GM12873 (cell line): Measurements from ENCODE around the gene PWWP2A.

Source experiments
- CTCF ChIP-seq: IDR thresholded peaks from 2 replicates; pipeline ENCODE4 v1.5.1; 2012; ENCODE audit warnings: low read depth, mild to moderate bottlenecking, moderate library complexity, low read length, control low read depth; ENCODE audit not compliant: insufficient read depth; ENCODE audit errors: missing control alignments

Gene PWWP2A

GRCh38 chr5:160082614-160083500, 36.4 kb downstream of the PWWP2A start:
- TF ChIP-seq CTCF, result no peak

- no peak for TF ChIP-seq CTCF
Measured at GRCh38 chr5:160081495-160081894, 37.8 kb downstream of the PWWP2A start.

GRCh38 chr5:160079753-160080152, 39.5 kb downstream of the PWWP2A start:
- TF ChIP-seq CTCF, result no peak

- no peak for TF ChIP-seq CTCF
Measured at GRCh38 chr5:160076997-160077396, 42.3 kb downstream of the PWWP2A start.

GRCh38 chr5:160075073-160075472, 44.2 kb downstream of the PWWP2A start:
- TF ChIP-seq CTCF, result no peak

- no peak for TF ChIP-seq CTCF
Measured at GRCh38 chr5:160071916-160072315, 47.3 kb downstream of the PWWP2A start.

- TF ChIP-seq CTCF, result no peak
Measured at GRCh38 chr5:160071516-160071915, 47.7 kb downstream of the PWWP2A start.
